Large intestine (tissue), 3 donors: ENCODE measurements around the gene VEZF1. TPM values are rescaled to one million over a fixed set of nuclear protein-coding genes. Genes with fewer than 3 reads are reported as not detected.

Experiments
- DNase-seq, 2 donors: peaks; one replicate each; pipeline versions ENCODE4 v3.0.0 to v3.0.0-alpha.2; 2013
- H3K27ac ChIP-seq: one replicate; pipeline ENCODE4 v1.5.1; 2013; ENCODE audit warnings: low read length
- H3K27me3 ChIP-seq: 2 replicates; pipeline ENCODE4 v1.6.1; 2013; ENCODE audit warnings: low read length; ENCODE audit not compliant: control insufficient read depth, insufficient read depth
- H3K36me3 ChIP-seq: 2 replicates; pipeline ENCODE4 v1.6.1; 2013; ENCODE audit warnings: low read length; ENCODE audit not compliant: control insufficient read depth, insufficient read depth
- H3K4me1 ChIP-seq: one replicate; pipeline ENCODE4 v1.6.1; 2013; ENCODE audit warnings: low read length; ENCODE audit not compliant: control insufficient read depth, insufficient read depth
- H3K4me3 ChIP-seq: one replicate; pipeline ENCODE4 v1.5.1; 2013; ENCODE audit warnings: low read length
- H3K9me3 ChIP-seq: one replicate; pipeline ENCODE4 v1.6.1; 2013; ENCODE audit warnings: mild to moderate bottlenecking, low read depth, low read length, moderate library complexity; ENCODE audit not compliant: control insufficient read depth
- WGBS: methylation state at CpG from one replicate; pipeline ENCODE4 v1.1.5; 2013; ENCODE audit warnings: low lambda C conversion rate; ENCODE audit not compliant: insufficient coverage; 5-methylcytosine and 5-hydroxymethylcytosine counted together
- polyA plus RNA-seq: library from polyadenylated mRNA; unstranded; fragments of 120-200 nt; gene quantifications from one replicate; pipeline ENCODE4 v1.2.1, GENCODE V29; 2013

VEZF1 gene
- polyA plus RNA-seq, 1 donor: 52.2 TPM

- Histone ChIP-seq H3K27me3 (no peaks in the 10 kb centered on the region), H3K4me3 (no peak overlapping the region), H3K4me1 (peaks cover 9% of the 10 kb centered on the region), H3K27ac (no peak overlapping the region), H3K9me3 (no peaks in the 10 kb centered on the region), H3K36me3 (no peaks in the 10 kb centered on the region)
- DNase-seq: no peak
- no CpG with 5 or more reads among the region's 5 CpGs for WGBS
Observed at GRCh38 chr17:57927048-57927723, 60.9 kb downstream of the VEZF1 start.

GRCh38 chr17:57926723-57927047, 61.4 kb downstream of the VEZF1 start:
- peaks cover 9% of the 10 kb centered on the region for H3K4me1 ChIP-seq
- WGBS: 100% methylated on average over 2 of the region's 7 CpGs

GRCh38 chr17:57925361-57925990, 62.6 kb downstream of the VEZF1 start:
- Histone ChIP-seq H3K4me1 (peaks cover 9% of the 10 kb centered on the region), H3K27ac (no peak overlapping the region), H3K9me3 (no peaks in the 10 kb centered on the region), H3K36me3 (no peaks in the 10 kb centered on the region), H3K27me3 (no peaks in the 10 kb centered on the region), H3K4me3 (no peak overlapping the region)
- WGBS: no CpG with 5 or more reads among the region's 9 CpGs
- no peak for DNase-seq

More at GRCh38 chr17:57926723-57927047, 61.4 kb downstream of the VEZF1 start:
- no peak for DNase-seq
- no peaks in the 10 kb centered on the region for H3K36me3 ChIP-seq
- H3K9me3 ChIP-seq: no peaks in the 10 kb centered on the region
- no peak overlapping the region for H3K27ac ChIP-seq
- no peaks in the 10 kb centered on the region for H3K27me3 ChIP-seq
- H3K4me3 ChIP-seq: no peak overlapping the region

GRCh38 chr17:57924677-57925076, 63.4 kb downstream of the VEZF1 start:
- DNase-seq: no peak
- Histone ChIP-seq H3K4me1 (peaks cover 9% of the 10 kb centered on the region), H3K9me3 (no peaks in the 10 kb centered on the region), H3K27me3 (no peaks in the 10 kb centered on the region), H3K27ac (no peak overlapping the region), H3K4me3 (no peak overlapping the region), H3K36me3 (no peaks in the 10 kb centered on the region)
- WGBS: 71% methylated on average over 1 of the region's 4 CpGs

Other genes with a start within 250 kb of the VEZF1 start
- gene CCDC182, start 243.0 kb downstream of the VEZF1 start, polyA plus RNA-seq: not detected
- 40.3 TPM for gene MRPS23, start 138.2 kb downstream of the VEZF1 start, polyA plus RNA-seq
- 17.1 TPM for gene CUEDC1, start 32.8 kb downstream of the VEZF1 start, polyA plus RNA-seq
- gene SRSF1, start 19.0 kb upstream of the VEZF1 start, polyA plus RNA-seq: 213 TPM
- gene DYNLL2, start 95.2 kb upstream of the VEZF1 start, polyA plus RNA-seq: 48.8 TPM
- 0.01 TPM for gene OR4D1, start 160.1 kb upstream of the VEZF1 start, polyA plus RNA-seq
- gene OR4D2, start 178.7 kb upstream of the VEZF1 start, polyA plus RNA-seq: not detected
- gene EPX, start 204.5 kb upstream of the VEZF1 start, polyA plus RNA-seq: 0.24 TPM
- 27.1 TPM for gene MKS1, start 231.0 kb upstream of the VEZF1 start, polyA plus RNA-seq